Mucosa of gallbladder (tissue), 1 donor: ENCODE measurements around the gene ATF7IP. TPM values are rescaled to one million over a fixed set of nuclear protein-coding genes. Genes with fewer than 3 reads are reported as not detected.
"Not testable (repeated sequence)": the region's sequence is repeated elsewhere in the genome, so short reads cannot be mapped to it uniquely, and the experiment has no call there.

Source experiments
- DNase-seq: peaks from one replicate; pipeline ENCODE4 v3.0.0-alpha.2; 2020; ENCODE audit warnings: low spot score
- total RNA-seq: library from RNA; stranded (reverse); gene quantifications from one replicate; pipeline ENCODE4 v1.2.1, GENCODE V29; 2021
- donor health status: DM: no; HTN: no; CAD: no.

Gene ATF7IP
- total RNA-seq, 1 donor from 2014 or later: 70.6 TPM

DNA sequence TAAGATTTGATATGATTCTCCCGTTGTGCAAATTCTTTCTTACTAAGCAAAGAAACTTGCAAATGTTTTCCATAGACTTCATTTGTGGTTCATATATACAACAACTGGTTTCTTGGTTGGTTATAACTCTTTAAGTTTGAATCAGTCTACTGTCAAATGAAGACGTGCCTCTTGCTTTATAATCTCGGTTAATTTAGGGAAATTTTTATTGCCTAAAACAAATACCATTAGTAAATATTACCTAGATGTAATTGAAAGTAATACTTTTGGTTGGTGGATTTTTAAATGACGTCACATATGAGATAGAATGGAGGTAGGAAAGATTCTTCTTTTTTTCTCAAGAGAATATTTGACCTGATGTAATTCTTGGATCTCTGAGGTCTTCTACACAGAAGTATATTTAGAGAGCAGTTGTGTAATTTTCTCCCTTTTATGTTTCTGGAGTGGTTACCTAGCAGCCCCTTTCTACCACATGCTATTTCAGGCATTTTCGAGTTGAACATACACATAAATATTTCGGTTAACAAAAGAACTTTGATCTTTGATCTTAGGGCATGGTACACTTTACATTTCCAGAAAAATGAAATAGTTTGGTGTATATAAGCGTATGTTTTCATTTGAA lies 1.7 kb downstream of the ATF7IP start:
- DNase-seq: no peak

DNA sequence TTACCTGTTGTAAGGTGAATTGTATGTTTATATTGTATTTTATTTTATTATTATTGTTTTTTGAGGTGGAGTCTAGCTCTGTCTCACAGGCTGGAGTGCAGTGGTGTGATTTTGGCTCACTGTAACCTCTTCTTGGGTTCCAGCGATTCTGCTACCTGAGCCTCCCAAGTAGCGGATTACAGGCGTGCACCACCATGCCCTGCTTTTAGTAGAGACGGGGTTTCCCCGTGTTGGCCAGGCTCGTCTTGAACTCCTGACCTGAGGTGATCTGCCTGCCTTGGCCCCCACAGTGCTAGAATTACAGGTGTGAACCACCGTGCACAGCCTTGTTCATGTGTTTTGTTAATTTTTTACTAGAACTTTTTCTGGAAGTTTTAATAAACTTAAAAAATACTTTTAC lies 3.8 kb downstream of the ATF7IP start:
- no peak for DNase-seq

DNA sequence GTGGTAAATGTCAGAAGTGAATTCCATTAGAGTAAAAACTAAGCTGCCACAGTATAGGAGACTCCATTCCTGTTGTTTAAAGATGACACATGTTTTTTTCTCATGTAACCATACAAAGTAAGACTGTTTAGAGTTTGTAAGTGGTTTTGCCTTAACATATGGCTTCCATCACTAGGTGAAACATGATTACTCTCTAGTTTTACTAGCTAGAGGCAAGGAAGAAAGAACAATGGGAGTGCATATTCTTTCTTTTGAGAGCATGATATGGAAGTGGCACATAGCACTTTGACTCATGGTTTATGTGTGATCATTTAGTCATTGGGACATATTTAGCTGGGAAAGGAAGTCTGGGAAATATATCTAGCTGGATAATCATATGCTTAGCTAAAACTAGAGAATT lies 7.7 kb downstream of the ATF7IP start:
- DNase-seq: no peak

DNA sequence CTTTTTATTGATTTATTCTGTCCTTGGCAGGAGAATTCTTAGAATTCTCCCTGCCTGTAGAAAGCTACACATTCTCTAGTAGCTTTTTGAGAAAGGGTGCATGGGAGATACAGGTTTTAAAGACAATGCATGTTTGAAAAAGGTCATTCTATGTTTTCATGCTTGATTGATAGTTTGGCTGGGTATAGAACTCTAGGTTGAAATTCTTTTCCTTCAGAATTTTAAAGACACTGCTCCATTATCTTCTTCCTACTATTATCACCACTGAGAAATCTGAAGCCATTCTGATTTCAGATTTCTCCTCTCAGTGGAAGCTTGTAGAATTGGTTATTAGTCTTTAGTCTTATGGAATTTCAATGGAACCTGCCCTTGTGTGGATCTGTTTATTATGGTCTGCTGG lies 14.0 kb downstream of the ATF7IP start:
- DNase-seq: no peak

DNA sequence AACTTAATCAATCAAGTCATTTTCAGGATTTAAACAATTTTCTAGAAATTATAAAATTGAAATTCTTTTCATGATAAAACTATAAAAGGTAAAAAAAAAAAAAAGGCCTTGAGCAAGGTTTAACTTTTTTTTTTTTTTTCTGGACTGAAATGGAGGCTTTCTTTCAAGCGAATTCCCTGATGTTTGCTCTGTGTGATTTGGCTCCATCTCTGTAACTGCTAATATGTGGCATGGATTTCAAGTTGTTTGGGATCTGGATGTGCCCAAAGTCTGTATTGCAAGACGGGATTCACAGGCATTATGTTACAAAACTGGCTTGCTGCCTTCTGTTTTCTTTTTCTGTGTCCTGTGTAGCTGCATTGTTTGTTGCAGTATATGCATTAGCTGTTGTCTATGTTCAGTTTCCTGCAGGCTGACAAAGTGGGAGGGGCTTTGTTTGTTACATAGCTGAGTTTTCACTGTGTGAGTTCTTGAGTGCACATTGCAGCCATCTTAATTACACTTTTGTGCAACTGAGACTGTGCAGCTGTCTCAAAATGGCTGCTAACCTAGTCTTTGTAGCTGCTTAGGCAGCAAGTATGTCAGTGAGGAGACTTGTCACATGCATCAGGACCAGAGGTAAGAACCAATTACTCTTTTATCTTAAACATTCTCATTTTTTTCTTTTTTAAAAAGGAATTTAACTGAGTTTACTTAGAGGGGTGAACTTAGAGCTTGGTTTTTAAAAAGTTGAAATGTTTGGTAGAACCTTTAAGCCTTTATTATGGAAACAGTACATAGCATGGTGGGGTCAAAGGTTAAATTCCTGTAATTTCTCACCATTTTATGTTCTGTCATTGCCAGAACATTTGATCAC lies 19.5 kb downstream of the ATF7IP start:
- peak; percentile 72 for DNase-seq

DNA sequence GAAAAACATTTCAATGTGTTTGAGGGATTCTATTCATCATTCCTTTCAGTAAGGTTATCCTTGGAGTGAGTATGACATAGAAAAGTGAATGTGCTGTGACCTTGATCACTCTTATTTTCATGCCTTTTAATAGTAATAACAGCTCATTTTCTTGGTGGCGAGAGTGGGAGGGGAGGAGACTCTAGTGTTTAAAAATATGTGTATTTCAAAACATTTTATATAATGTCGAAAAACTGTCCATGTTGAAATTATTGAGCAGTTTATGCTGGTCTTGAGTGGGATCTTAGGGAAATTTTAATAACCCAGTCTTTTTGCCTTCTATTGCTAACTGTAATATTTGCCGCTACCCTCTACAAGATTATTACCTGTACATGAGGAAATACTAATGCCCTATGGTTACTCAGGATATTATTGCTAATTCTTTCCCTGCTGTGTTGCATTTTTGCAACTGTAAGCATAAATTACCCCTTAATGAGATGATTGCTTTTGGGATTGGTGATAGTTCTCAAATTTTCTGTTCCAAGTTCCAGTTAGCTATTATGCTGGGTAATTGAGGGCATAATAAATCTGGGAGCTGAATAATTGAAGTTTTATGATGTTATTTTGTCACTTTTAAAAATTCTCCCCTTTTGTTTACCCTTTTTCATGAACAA lies 21.9 kb downstream of the ATF7IP start:
- DNase-seq: no peak

DNA sequence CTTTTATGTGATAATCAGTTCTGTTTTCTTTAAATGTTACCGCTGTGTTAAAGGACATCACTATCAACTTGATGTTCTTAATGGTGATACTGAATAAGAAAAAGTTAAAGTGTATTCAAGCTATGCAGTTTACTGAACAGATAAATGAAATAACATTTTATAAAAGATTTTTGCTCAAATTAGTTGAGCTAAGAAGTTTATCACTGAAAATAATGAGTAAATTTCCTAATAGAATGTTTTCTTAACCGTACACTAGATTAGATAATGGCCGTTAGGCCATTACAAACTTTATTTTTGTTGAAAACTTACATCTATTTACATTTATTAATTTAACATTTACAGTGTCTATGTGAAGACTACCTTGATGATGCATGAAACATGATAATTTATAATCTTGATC lies 25.0 kb downstream of the ATF7IP start:
- DNase-seq: no peak

DNA sequence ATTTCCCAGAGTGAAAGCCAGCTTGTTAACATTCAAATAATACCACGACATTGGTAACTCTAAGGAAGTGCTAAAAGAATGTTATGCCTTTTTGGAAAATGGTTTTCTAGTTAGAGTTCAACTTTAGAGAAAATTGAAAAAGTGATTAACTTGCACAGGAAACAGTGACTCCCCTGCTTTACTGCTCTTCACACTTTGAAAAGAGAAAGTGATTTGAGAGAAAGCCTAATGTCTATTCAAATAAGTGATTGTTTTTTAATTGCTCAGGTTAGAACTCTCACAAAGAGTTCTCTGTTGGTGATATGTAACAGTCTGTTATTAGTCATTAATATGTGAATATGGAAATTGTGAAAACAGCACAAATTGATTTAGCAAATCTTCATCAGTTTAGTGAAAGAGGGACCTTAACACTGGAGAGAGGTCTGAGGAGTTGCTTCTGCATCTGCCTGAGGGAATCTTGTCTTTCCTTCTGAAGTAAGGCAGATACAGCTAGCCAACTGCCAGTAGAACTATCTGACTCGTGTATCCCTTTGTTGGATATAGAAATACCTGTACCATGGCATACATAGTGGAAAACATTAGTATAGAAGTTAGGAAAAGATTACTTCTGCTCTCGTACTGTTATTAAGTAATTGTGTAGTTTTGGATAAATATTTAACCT lies 25.5 kb downstream of the ATF7IP start:
- DNase-seq: no peak

DNA sequence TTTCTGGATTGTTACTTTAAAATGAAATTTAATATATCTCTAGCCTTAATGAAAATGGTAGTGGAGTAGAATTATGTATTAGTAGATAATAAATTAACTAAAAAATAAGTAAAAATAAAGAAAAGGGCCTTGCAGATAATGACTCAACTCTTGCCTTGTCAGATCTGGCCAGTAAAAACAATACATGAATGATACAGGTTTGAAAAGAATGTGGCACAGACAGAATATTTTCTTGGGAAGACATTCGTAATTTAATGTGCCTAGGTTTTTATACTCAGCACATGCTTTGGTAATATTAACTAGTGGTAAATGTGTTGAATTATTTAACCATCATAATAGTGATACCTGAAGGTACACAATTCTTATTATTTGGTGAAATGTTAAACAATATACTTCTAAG lies 28.3 kb downstream of the ATF7IP start:
- DNase-seq: no peak

DNA sequence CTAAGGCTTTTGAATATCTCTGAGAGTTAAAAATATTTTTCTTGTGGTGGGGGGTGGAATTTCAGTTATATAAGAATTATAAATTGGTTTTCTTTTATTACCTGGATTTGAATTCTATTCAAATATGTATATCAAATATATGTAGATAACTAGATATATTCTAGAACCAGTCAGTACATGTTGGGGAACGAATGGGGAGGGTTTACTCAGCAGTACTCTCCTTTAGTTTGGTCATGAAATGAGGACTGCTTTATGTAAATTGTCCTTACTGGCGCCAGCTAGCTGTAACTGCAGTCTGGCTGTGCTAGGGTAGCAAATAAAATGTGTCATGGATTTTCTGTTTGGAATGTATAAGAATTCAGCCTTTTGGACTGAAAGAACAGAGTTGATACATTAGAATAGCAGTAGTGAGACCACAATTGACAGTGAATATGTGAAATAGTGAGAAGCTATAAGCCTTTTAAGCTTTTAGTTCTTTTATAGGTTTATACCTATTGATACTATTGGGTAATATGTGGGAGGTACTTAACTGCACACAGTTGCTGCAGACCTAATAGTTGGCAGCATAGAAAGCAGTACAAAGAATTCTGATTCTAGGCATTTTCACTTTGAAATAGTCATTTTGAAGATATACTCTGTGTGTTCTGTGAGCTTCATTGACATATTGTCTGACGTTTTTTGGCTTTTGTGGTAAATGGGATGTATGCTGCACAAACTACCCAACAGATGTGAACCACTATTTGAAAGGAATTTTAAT lies 29.0 kb downstream of the ATF7IP start:
- DNase-seq: peak; percentile 27

DNA sequence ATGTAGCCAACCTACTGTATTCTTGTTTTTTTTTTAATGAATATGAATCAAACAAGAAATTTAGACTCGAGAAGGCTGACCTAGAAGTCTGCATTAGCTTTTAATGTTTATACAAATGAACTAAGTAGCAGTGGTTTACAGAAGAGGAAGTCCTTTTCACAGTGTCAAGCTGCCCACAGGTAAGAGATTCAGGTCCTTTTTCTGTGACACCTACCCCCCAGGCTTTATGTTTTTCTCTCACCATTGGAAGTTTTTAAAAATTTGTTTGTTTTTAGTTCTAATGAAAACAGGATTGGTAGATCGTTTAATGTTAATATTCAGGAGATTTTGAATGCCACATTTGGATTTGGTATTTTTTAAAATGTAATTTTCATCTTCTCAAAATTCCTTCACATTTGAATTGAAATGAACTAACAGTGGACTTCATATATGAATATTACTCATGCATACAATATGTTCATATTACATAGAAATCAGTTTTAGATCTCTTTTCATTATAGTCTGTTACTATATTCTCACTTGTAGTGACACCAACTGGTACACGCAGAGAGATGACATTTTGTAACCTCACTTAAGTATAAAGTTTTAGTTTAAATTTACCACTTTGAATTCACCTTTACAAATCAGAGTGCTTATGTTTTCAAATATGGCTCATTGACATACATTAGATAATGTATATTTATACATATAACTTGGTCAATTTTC lies 29.7 kb downstream of the ATF7IP start:
- no peak for DNase-seq

DNA sequence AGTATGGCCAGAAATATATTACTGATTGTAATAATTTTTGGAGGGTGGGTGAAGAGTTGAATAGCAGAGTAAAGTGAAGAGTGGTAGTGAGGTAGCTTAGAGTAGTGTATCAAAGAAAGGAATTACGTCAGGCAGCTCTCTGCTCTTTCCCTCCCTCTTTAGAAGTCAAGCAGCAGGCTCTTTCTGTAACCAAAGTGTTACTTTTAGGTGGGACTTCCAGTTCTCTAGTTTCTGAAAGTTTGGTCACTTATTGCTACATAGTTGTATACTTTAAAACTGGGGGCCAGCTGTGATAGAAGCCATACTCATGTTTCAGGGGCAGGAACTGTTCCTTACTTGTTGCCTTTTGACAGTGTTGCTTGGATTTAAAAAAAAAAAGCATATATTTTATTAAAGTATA lies 30.6 kb downstream of the ATF7IP start:
- no peak for DNase-seq

DNA sequence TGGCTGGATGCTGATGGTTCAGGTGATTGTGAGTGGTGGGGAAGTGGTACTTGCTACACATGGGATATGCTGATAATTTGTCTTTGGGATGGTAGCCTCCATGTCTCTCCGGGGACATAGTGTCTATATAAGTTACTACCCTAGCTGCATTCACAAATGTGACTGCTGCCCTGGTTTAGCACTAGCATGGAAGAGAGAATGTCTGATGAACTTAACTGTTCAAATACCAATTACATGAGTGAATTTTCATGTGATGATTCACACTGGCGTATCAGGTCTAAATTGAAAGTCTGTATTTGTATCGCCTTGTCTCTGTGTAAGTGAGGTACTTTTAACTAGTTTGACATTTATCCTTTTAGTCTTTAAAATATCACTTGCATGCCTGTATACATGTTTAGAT lies 34.4 kb downstream of the ATF7IP start:
- DNase-seq: no peak

DNA sequence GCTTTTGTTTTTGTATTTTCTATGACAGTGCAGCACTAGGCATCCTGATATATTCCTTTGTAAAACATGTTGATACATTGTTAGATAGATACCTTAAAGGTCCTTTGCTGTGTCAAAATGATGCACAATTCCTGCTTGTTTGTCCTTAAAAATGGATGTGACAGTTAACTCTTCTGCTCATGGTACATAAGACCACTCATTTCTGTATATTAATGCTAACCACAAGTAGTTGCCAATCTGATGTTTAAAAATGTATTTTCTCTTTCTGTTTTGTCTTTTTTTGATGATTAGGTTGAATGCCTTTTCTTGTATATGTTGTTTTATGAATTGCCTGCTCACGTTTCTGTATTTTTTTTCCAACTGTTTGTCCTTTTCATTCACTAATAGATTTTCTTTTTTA lies 35.1 kb downstream of the ATF7IP start:
- no peak for DNase-seq

DNA sequence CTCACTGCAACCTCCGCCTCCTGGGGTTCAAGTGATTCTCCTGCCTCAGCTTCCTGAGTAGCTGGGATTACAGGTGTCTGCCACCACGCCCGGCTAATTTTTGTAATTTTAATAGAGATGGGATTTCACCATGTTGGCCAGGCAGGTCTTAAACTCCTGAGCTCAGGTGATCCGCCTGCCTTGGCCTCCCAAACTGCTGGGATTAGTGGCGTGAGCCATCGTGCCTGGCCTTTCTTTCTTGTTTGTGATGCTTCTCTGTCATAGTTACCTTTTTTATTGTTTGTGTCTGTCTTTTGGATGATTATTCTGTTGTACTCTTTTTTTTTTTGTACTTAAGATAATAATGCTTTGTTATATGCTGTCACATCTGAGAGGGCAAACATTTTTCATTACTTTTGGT lies 35.8 kb downstream of the ATF7IP start:
- not testable (repeated sequence) for DNase-seq

DNA sequence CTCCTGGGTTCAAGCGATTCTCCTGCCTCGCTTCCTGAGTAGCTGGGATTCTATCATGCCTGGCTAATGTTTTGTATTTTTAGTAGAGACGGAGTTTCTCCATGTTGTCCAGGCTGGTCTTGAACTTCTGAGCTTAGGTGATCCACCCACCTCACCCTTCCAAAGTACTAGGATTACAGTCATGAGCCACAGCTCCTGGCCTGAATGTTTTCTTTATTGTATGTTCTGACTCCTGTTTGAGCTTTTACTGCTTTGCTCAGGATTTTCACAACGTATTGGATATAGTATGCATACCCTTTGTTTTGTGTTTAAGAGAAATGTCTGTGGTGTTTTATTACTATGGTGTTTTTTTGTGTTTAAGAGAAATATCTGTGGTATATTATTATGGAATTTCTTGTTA lies 37.2 kb downstream of the ATF7IP start:
- no peak for DNase-seq

DNA sequence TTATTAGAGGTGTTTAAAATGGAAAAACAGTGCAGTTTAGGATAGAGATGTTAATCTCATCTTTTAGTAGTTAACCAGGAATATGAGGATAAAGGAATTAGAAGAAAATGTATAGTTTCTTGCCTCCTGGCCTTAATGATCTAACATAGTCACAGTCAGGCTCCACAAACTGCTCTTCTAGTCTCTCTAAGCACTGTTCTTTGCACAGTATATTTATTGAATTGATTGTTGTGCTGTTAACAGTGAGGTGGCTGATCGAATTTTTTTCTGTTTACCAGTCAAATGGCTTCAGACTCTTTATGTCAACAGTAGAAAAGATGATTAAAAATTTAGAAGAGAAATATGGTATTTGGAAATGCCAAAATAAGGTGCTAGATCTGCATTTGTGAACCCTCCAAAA lies 37.8 kb downstream of the ATF7IP start:
- no peak for DNase-seq

DNA sequence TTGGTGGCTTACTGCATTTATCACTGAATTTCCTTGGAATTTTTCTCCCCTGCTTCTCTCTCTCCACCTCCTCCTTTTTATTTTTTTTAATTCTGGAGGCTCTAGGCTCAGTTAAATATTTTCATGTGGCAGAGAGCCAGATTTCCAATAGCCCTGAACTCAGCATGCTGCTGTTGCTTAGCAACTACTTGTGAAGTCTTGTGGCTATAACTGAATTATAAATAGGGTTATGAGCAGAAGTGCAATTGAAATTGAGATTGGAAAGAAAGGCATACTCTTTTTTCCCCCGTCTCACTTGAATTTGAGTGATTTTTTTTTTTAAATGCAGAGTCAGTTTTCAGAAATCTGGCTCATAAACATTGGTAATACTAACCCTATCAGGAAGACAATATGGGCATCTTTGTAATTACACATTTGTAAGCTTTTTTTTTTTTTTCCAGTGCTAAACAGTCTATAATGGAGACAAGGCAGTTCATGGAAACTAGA lies 38.3 kb downstream of the ATF7IP start:
- peak; percentile 47 for DNase-seq

DNA sequence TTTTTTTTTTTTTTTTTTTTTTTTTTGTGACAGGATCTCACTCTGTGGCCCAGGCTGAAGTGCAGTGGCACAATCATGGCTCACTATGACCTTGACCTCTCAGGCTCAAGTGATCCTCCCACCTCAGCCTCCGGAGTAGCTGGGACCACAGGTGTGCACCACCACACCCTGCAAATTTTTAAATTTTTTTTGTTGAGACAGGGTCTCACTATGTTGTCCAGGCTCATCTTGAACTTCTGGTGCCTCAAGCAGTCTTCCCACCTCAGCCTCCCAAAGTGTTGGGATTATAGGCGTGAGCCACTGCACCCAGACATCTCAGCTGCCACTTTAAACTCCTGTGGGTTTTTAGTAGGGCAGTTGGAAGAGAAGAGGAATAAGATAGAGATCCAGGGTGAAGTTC lies 39.9 kb downstream of the ATF7IP start:
- DNase-seq: not testable (repeated sequence)

DNA sequence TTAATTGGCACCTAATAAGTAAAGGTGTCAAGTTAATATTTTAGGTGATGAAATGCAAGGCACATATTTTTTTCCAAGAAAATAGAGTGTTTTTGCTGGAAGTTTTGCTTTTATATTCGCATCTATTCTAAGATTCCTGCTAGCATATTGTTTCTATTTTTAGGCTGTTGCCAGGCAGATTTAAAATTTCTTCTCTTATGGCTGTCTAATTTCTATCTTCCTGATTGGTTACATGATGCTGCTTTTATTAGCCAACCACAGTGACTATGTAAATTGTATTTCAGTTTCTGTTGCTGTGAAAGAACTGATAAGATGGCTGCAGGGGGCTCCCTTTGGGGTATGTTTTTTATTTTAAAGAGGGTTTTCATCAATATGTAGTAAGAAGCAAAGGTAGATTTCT lies 42.7 kb downstream of the ATF7IP start:
- no peak for DNase-seq

DNA sequence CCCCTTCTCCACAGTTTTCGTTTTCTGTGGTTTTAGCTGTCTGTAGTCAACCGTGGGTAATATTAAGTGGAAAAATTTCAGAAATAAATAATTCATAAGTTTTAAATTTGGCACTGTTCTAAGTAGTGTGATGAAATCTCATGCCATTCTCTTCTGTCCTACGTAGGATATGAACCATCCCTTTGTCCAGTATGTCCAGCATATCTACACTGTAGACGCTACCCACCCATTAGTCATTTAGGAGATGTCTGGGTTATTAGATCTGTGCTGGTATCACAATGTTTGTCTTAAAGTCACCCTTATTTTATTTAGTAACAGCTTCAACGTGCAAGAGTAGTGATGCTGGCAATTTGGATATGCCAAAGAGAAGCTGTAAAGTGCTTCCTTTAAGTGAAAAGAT lies 44.7 kb downstream of the ATF7IP start:
- DNase-seq: no peak
